ENCODE measurements around the gene METAP1D.
"Not testable (repeated sequence)": the region's sequence is repeated elsewhere in the genome, so short reads cannot be mapped to it uniquely, and the experiment has no call there.

The METAP1D gene

DNA sequence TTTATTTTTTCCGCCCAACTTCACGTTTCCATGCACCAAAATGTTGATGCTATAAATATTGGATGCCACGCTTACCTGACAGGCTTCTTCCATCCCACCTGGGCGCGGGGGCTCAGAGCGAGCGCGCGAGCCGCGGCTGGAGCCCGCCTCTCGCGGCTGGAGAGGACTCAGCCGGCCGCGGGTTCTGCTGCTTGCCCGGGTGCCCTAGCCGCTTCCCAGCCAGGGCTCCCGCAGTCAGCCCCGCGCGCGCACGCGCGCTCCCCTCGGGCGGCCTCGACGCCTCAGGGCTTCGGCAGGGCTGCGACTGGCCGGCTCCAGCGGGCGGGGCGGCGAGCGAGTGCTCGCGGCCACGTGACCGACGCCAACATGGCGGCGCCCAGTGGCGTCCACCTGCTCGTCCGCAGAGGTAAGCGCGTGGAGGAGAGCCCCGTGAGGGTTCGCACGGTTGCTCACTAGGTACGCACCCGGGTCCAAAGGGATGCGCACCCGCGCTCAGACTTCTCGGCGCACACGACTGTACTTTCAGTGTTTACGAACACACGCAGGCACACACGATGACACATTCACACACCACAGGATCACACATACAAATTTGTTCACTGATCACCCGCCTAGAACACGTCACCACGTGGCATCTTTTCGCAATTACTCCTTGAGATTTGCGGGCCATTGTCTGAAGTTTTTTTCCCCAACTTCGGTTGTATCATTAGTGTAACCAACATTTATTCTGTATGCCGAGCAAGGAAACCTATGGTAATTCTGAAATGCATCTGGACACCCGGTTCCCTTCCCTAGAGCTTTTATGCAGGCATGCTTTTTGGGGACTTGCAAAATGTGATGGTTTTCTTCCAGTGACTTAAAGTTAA, at the start of gene METAP1D:
Gene METAP1D, plus strand, starts transcription at position 350 of the 866 bp plus-strand sequence. Its CDS starts 17 bp downstream, at position 367.
- DNase-seq (ENCODE audit: extremely low read depth in 1 of 2, low read depth in 1 of 2), result peak; percentile 46 to 74

DNA sequence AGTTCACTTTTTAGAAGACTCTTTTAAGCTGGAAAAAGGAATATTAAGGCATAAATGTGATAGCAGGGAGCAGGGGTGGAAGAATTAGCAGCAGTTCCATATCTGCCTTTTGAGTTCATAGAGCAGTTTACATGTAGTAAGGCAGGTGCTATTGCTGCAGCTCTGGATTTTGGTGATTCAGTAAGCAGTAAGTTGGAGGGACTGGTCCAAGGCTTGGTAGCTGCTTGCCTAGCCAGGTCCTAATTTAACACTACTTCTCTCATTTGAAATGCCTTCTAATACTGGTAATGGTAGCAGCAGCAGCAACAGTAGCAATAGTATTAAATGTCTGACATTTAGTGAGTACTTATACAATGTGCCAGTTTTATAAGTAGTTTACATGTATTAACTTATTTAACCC, 47.5 kb upstream of the METAP1D start:
- DNase-seq (ENCODE audit: extremely low read depth in 1 of 2, low read depth in 1 of 2), result no peak

DNA sequence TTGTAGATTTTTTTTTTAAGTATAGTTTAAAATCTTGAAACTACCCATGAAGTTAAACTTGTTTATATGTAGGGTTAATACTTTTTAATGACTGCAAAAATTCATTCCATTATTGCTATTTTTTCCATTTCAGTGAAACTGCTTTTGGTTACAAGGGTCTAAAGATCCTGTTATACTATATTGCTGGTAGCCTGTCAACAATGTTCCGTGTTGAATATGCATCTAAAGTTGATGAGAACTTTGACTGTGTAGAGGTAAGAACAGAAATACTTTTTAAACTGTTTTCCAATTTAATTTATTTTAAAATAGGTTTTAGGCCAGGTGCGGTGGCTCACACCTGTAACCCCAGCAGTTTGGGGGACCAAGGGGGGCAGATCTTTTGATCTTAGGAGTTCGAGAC, 47.0 kb upstream of the METAP1D start:
- no peak for DNase-seq (ENCODE audit: extremely low read depth in 1 of 2, low read depth in 1 of 2)

GRCh38 chr2:171956135-171956825, 43.5 kb upstream of the METAP1D start:
- no peak for DNase-seq (ENCODE audit: extremely low read depth in 1 of 2, low read depth in 1 of 2)

- no peak for DNase-seq (ENCODE audit: extremely low read depth in 1 of 2, low read depth in 1 of 2)
Measured at GRCh38 chr2:171957061-171957460, 42.7 kb upstream of the METAP1D start.

DNA sequence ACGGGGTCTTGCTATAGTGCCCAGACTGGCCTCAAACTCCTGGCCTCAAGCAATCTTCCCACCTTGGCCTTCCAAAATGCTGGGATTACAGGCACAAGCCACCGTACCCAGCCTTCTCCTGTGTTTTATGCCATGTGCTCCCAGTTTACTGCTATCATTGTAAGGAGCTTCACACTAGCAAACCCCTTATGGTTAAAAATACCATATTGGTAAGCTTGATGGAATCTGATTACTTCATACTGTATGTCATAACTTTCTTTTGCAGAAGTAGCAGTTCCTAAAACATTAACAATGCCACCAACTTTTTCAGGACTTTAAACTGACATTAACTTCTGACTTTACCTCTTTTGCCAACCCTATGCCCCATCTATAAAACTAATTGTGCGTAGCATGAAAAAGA, 41.3 kb upstream of the METAP1D start:
- no peak for DNase-seq (ENCODE audit: extremely low read depth in 1 of 2, low read depth in 1 of 2)

DNA sequence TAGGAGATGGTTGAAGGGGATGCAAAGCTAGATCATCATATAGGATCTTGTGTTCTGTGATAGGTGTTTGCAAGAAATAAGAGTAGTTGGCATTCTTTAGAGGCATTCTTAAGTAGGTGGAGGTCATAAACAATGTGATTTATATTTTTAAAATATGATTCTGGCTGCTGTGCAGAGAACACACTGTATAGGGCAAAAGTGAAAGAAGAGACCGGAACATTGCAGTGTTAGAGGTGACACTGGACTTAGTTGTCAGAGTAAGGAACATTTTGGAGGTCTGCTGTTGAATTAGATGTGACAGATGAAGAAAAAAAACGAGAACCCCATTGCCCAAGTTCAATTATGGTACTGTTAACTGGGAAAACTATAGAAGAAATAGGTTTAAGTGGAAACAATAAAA, 39.8 kb upstream of the METAP1D start:
- no peak for DNase-seq (ENCODE audit: extremely low read depth in 1 of 2, low read depth in 1 of 2)

DNA sequence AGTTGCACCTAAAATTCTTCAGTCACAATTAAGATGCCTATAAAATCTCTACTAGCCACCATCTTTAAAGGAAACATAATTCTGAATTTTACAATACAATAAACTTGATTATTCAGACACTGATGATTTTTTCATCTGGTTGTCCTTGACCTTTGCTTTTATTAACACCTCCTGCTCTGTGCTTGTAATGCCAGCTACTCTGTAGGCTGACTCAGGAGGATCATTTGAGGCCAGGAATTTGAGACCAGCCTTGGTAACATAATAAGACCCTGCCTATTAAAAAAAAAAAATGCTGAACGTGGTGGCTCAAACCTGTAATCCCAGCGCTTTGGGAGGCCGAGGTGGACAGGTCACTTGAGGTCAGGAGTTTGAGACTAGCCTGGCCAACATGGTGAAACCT, 39.2 kb upstream of the METAP1D start:
- no peak for DNase-seq (ENCODE audit: extremely low read depth in 1 of 2, low read depth in 1 of 2)

DNA sequence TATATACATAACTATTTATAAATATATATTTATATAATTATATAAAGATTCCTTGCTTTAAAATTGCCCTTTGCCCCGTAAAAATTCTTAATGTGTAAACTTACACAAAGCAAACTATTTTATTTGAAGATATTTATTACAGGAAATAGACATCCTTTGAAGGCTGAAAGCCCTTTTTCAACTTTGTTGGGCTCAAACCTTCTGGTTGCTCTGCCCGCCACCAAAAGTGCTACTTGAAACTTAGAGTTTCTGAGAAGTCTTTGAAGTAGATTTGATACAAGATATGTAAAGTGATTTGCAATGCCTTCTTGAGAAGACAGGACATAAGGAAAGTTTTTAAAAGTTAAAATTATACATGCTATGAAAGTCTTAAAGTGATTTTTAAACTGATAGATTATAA, 36.6 kb upstream of the METAP1D start:
- no peak for DNase-seq (ENCODE audit: extremely low read depth in 1 of 2, low read depth in 1 of 2)

GRCh38 chr2:171964308-171964707, 35.4 kb upstream of the METAP1D start:
- no peak for DNase-seq (ENCODE audit: extremely low read depth in 1 of 2, low read depth in 1 of 2)

DNA sequence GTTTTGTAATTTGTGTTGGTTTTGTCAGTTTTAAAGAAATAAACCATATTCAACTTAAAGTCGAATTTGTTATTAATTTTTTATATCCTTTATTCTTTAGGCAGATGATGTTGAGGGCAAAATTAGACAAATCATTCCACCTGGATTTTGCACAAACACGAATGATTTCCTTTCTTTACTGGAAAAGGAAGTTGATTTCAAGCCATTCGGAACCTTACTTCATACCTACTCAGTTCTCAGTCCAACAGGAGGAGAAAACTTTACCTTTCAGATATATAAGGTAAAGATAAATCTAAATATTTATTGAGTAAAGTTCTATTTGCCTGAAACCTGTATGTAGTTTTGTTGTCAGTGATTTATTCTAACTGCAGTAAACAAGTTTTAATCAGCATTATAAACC, 34.5 kb upstream of the METAP1D start:
- no peak for DNase-seq (ENCODE audit: extremely low read depth in 1 of 2, low read depth in 1 of 2)

DNA sequence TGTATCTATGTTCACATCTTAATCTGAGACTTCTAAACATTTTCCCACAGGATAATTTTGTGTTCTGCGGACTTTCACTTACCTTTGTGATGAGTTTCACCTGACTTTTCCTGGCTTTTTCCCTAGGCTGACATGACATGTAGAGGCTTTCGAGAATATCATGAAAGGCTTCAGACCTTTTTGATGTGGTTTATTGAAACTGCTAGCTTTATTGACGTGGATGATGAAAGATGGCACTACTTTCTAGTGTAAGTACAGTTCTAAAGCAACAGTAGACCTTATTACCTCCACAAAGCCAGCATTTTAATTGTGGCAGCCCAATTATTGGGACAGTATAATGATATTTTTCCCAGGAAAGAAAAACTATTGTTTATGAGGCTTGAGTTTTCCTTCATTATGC, 34.1 kb upstream of the METAP1D start:
- DNase-seq (ENCODE audit: extremely low read depth in 1 of 2, low read depth in 1 of 2), result no peak

DNA sequence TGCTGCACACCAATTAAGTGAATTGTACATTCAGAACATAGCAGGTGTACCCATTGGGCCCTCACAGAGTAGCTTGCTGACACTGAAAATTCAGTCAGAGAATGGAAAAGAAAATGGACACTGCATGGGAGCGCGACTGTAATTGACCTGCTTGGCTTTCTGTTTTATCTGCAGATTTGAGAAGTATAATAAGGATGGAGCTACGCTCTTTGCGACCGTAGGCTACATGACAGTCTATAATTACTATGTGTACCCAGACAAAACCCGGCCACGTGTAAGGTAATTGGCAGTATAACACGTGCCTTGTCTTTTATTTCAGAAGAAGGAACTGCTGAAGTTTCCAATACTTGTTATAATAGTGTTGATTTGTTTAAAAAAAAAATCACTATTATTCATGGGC, 33.5 kb upstream of the METAP1D start:
- no peak for DNase-seq (ENCODE audit: extremely low read depth in 1 of 2, low read depth in 1 of 2)

GRCh38 chr2:171966688-171967087, 33.1 kb upstream of the METAP1D start:
- DNase-seq (ENCODE audit: extremely low read depth in 1 of 2, low read depth in 1 of 2), result no peak

GRCh38 chr2:171968509-171968908, 31.2 kb upstream of the METAP1D start:
- no peak for DNase-seq (ENCODE audit: extremely low read depth in 1 of 2, low read depth in 1 of 2)

DNA sequence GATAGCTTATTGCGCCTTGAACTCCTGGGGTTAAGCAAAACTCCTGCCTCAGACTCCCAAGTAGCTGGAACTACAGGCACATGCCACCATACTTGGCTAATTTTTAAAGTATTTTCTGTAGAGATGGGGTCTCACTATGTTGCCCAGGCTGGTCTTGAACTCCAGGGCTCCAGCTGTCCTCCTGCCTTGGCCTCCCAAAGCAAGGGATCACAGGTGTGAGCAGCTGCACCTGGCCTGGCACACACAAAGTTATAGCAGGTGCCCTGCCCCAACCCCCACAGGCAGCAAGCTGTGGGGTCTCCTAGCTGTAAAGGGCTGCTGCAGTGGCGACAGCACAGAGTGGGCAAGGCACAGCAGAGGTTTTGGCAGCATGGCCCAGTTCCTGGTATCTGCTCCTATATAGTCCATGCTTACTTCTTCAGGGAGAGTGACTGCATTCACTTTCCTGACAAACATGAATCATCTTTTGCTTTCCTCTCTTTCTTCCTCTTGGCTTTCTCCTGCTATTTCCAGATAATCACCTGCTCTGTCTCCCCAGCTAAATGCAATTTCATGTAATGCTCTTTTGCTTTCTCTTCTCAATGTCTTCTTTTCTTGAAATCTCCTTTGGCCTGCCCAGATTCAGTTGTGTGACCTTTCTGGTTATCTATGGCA, 27.3 kb upstream of the METAP1D start:
- no peak for DNase-seq (ENCODE audit: extremely low read depth in 1 of 2, low read depth in 1 of 2)

DNA sequence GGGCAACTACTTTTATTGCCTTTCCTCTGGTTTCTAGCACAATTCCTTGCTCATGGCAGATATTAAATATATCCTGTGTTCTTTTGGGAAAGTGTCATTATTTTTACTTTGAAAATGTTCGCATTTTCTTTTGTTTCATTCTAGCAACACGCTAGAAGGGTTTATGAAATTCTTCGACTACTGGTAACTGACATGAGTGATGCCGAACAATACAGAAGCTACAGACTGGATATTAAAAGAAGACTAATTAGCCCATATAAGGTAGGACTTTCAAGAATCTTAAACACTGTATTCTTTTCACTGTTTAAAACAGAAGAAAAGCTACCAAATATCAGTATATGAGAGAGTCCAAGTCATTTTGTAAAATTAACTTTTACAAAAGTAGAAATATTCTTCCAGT, 20.6 kb upstream of the METAP1D start:
- no peak for DNase-seq (ENCODE audit: extremely low read depth in 1 of 2, low read depth in 1 of 2)

GRCh38 chr2:171983924-171984323, 15.8 kb upstream of the METAP1D start:
- DNase-seq (ENCODE audit: extremely low read depth in 1 of 2, low read depth in 1 of 2), result not testable (repeated sequence)

DNA sequence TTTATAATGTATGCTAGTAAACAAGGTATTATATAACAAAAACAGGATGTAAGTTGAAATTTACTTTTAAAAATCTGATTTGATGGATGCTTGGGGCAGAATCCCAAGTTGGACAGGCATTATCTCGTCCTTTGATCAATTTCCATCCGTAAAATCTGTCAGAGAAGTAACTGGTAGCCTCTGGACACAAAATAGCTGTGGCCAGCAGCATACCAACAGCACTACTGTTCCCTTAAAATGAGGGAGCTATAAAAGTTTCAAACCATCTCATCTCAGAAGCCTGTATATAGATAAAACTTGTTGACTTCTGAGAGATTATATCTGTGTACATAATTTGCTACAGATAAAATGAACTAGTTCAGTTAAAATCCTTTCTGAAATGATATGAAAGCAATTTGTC, 14.7 kb upstream of the METAP1D start:
- no peak for DNase-seq (ENCODE audit: extremely low read depth in 1 of 2, low read depth in 1 of 2)

DNA sequence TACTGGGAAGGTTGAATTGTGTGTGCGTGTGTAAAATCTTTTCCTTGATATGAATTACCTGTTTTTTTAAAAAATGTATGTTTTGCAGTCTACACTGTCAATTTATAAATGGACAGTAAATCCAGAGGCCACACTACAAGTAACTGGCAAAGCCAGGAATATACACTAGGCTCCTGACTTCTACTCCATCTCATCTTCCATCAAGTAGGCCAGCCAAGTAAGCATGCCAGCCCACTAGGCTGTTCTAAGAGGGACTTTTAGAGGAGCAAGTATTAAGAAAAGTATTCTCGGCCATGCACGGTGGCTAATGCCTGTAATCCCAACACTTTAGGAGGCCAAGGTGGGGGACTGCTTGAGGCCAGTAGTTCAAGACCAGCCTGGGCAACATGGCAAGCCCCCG, 13.0 kb upstream of the METAP1D start:
- no peak for DNase-seq (ENCODE audit: extremely low read depth in 1 of 2, low read depth in 1 of 2)

DNA sequence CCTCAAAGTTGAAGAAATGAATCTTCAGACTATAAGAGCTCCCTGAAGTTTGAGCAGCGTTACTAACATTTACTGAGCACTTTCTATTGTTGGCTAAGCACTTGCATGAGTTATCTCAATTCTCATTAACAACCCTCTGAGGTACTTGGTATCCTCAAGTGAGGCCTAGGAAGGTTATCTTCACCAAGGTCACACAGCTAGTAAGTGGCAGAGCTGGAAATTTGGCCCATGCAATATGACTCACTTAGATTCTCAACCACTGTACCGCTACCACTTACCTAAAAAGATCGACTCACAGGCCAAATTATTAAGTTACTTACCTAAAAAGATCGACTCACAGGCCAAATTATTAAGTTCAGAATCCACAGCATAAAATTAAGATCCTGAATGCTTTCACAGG, 8.7 kb upstream of the METAP1D start:
- no peak for DNase-seq (ENCODE audit: extremely low read depth in 1 of 2, low read depth in 1 of 2)

DNA sequence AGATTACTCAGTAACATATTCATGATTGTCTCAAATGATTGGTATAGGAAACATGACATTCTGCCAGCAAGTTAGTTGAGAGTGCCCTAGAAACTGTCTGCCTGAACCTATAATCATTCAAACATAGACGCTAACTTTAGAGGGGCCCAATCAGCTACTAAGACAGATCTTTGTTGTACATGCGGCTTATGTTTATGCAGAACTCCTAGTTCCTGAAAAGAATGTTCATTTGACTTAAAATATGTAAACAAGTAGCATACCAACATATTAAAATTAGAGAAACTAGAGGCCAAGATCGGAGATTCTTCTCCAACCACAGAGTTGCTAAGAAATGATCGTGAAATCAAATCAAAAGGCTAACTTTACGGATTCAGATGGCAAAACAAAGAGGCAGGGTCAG, 4.2 kb upstream of the METAP1D start:
- DNase-seq (ENCODE audit: extremely low read depth in 1 of 2, low read depth in 1 of 2), result no peak

Data from activated CD8-positive, alpha-beta memory T cell treated with anti-CD3 and anti-CD28 coated beads for 1 hour (primary cell).